ENCODE data around the gene PNMA8A.

GRCh38 chr19:46427518-46428045 lies 43.8 kb downstream of the PNMA8A start:
- TF ChIP-seq CTCF (IDR thresholded peaks at IDR 0.05) (no peak), POLR2A (IDR thresholded peaks at IDR 0.05) (no peak)

Measured in adrenal gland (tissue), 5 donors.